Kidney capillary endothelial cell (primary cell): ENCODE measurements around the gene BRICD5.

Experiments used
- DNase-seq: peaks from one replicate; pipeline ENCODE4 v3.0.0-alpha.2; 2018; ENCODE audit warnings: low spot score

BRICD5 gene

GRCh38 chr16:2163211-2163881, 47.3 kb downstream of the BRICD5 start:
- no peak for DNase-seq

GRCh38 chr16:2162676-2163118, 48.0 kb downstream of the BRICD5 start:
- DNase-seq = no peak

GRCh38 chr16:2161911-2162310, 48.8 kb downstream of the BRICD5 start:
- DNase-seq = no peak

- DNase-seq = no peak
These were observed 49.6 kb downstream of the BRICD5 start for GRCh38 chr16:2160915-2161551.
